Ammon's horn (tissue), 1 donor: Measurements from ENCODE around the gene BZW2.
A peak's percentile ranks its signal among the peaks of the same experiment; 100 is the strongest.
"Not testable (repeated sequence)": the region's sequence is repeated elsewhere in the genome, so short reads cannot be mapped to it uniquely, and the experiment has no call there.

Experiments used
- DNase-seq: peaks from one replicate; pipeline ENCODE4 v3.0.0-alpha.2; 2016; ENCODE audit warnings: low spot score

BZW2 gene

GRCh38 chr7:16675277-16675676 is 29.3 kb downstream of the BZW2 start:
- no peak for DNase-seq

GRCh38 chr7:16677978-16678494 is 32.1 kb downstream of the BZW2 start:
- DNase-seq, result no peak

- not testable (repeated sequence) for DNase-seq
Observed at GRCh38 chr7:16678645-16679566, 32.9 kb downstream of the BZW2 start.

- no peak for DNase-seq
Observed at GRCh38 chr7:16684935-16685334, 39.0 kb downstream of the BZW2 start.

GRCh38 chr7:16685535-16685934 is 39.6 kb downstream of the BZW2 start:
- DNase-seq, result no peak

- DNase-seq, result no peak
Observed at GRCh38 chr7:16688249-16688648, 42.3 kb downstream of the BZW2 start.

GRCh38 chr7:16691241-16691640 is 45.3 kb downstream of the BZW2 start:
- DNase-seq, result no peak

- no peak for DNase-seq
Observed at GRCh38 chr7:16693601-16694318, 47.8 kb downstream of the BZW2 start.

GRCh38 chr7:16694806-16695205 is 48.8 kb downstream of the BZW2 start:
- DNase-seq, result no peak

GRCh38 chr7:16695621-16696237 is 49.7 kb downstream of the BZW2 start:
- peak; percentile 24 for DNase-seq

- peak; percentile 9 for DNase-seq
Observed at GRCh38 chr7:16697507-16698199, 51.7 kb downstream of the BZW2 start.

- no peak for DNase-seq
Observed at GRCh38 chr7:16698200-16698905, 52.4 kb downstream of the BZW2 start.

- no peak for DNase-seq
Observed at GRCh38 chr7:16702441-16702840, 56.5 kb downstream of the BZW2 start.

GRCh38 chr7:16708511-16708910 is 62.5 kb downstream of the BZW2 start:
- no peak for DNase-seq

- DNase-seq, result no peak
Observed at GRCh38 chr7:16708980-16709379, 63.0 kb downstream of the BZW2 start.

GRCh38 chr7:16710651-16711050 is 64.7 kb downstream of the BZW2 start:
- no peak for DNase-seq

- DNase-seq, result no peak
Observed at GRCh38 chr7:16711730-16712129, 65.7 kb downstream of the BZW2 start.

GRCh38 chr7:16712916-16713315 is 66.9 kb downstream of the BZW2 start:
- no peak for DNase-seq

- DNase-seq, result no peak
Observed at GRCh38 chr7:16715928-16716327, 69.9 kb downstream of the BZW2 start.

GRCh38 chr7:16718111-16718656 is 72.2 kb downstream of the BZW2 start:
- DNase-seq, result no peak

- DNase-seq, result no peak
Observed at GRCh38 chr7:16719699-16720098, 73.7 kb downstream of the BZW2 start.
